ELR (cell line): ENCODE results near the gene SLIT3.

Experiments
- DNase-seq: peaks from one replicate; pipeline ENCODE4 v3.0.0-alpha.2; 2015; ENCODE audit warnings: low read depth

The SLIT3 gene

GRCh38 chr5:169300468-169301385 lies at the start of gene SLIT3:
Gene SLIT3 (minus strand): TSS chr5:169301139. CDS start chr5:169300709, 430 bp downstream.
- peak; percentile 79 for DNase-seq

- peak; percentile 88 for DNase-seq
Measured at GRCh38 chr5:169350016-169350415, 49.1 kb upstream of the SLIT3 start.

- no peak for DNase-seq
Measured at GRCh38 chr5:169347786-169348185, 46.8 kb upstream of the SLIT3 start.

GRCh38 chr5:169344629-169345028 lies 43.7 kb upstream of the SLIT3 start:
- DNase-seq: no peak

- DNase-seq: no peak
Measured at GRCh38 chr5:169343766-169344165, 42.8 kb upstream of the SLIT3 start.

DNA sequence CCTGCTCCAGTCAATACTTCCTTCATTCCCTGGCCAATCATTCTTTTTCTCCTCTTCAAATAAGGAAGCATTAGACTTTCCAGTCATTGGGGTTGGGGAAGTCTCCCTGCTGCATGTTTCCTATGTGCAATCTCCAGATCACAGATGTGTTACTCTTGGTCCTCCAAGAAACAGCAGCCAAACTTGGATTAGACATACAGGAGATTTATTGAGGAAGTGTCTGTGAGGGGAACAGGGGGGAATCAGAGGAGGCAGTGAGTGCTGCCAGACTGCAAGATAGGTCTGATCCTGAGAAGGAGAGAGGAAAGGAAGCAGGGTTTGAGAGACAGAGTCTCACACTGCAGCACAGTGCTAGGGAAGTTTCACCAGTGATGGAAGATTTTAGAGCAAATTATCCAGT lies 40.6 kb upstream of the SLIT3 start:
- no peak for DNase-seq

DNA sequence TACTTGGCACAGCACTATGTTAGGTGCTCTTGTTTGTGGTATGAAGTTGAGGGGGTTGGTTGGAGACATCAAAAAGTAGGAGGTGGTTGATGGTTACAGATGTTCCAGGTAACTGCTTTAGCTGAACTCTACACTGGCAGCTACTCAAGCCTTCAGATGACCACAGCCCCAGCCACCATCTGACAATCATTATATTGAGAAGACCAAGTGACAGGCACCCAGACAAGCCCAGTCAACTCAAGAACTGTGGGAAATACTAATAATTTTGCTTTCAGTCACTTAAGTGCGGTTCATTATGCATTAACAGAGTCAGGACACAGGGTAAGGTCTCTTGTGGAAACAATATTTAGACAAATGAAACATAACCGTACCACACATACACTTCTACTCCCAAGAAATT lies 38.9 kb upstream of the SLIT3 start:
- DNase-seq: no peak

- DNase-seq: no peak
Measured at GRCh38 chr5:169336242-169336641, 35.3 kb upstream of the SLIT3 start.

DNA sequence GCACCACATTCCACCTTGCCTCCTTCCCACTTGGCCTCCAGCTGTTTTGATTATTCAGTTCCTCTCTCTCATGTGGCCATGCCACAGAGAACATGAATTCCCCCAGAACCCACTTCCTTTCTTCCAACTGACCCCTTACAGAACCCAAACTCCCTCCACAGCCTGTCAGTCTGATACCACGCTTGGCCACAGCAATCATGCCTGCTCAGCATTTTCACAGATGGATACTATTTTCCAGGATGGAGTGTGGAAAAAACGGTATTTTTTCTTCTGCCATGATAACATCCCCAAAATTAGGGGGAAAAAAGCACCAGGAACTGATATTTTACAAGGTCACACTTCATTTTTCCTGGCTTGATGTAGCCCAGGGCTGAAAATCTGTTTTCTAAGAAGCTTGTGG lies 34.9 kb upstream of the SLIT3 start:
- DNase-seq: no peak

DNA sequence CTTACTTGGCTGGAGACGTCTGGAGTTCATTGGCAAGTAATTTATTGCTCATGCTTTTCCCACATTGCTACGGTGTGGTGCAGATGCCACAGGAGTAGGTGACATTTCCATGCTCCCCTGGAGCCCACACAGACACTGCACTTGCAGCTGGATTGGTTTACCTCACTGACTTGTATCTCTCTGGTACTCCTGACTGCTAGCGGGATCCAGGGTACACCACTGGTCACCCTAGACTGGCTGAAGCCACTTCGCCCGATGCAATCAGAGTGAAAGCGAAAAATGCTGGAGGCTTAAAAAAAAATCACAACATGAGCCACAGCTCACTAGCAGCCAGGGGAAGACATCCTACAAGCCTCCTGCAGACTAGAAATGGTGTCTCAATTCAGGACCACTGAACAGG lies 32.6 kb upstream of the SLIT3 start:
- no peak for DNase-seq

- no peak for DNase-seq
Measured at GRCh38 chr5:169331292-169331852, 30.4 kb upstream of the SLIT3 start.

DNA sequence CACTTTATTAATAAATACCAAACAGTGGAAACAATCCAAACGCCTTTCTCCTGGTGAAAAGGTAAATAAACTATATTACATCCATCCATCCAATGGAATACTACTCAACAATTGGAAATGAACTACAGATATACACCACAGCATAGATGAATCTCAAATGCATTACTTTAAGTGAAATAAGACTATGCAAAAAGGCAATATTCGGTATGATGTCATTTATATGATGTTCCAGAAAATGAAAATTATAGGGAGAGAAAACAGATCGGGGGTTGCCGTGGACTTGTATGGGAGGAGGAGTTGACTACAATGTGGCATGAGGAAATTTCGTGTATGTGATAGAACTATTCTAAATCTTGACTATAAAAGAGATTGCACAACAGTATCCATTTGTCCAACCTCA lies 27.5 kb upstream of the SLIT3 start:
- DNase-seq: no peak

GRCh38 chr5:169325273-169325672 lies 24.3 kb upstream of the SLIT3 start:
- DNase-seq: no peak

GRCh38 chr5:169318556-169318955 lies 17.6 kb upstream of the SLIT3 start:
- DNase-seq: no peak

GRCh38 chr5:169307646-169308045 lies 6.7 kb upstream of the SLIT3 start:
- no peak for DNase-seq

GRCh38 chr5:169305366-169305765 lies 4.4 kb upstream of the SLIT3 start:
- DNase-seq: no peak

DNA sequence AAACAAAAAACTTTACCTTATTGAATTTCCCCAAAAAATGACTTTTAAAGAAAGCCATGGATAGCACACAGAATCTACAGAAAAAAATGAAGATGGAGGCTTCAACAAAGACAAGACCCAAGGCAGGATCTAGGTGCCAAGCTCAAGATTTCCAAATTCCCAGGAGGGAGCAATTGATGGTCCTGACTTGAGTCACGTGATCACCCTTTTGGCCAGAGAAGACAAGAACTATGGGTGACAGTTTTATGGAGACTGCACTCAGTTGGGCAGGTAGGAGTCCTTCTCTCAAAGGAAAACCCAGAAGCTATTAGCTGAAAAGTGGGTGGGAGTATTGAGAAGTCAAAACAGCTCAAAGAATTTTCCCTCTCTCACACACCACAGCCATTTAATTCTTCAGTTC lies 3.2 kb upstream of the SLIT3 start:
- DNase-seq: no peak

DNA sequence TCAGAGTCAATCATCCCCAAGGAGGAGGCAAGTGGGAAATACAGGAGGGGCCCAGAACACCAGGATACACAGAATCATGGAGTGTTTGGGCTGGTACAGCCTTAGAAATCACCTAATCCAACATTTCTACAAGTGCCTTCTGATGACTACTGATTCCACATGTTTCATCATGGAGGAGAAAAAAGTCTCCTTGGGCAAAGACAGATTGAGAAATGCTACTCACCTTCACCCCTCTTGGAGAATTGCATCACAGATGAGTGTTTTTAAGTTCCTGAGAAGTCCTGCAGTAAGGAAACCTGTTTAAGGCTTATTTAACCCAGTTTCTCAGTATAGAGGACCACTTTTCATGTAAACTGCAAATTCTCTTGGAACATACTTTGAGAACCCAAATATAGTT lies 2.2 kb upstream of the SLIT3 start:
- no peak for DNase-seq

- DNase-seq: peak; percentile 80
Measured at GRCh38 chr5:169302491-169303118, 1.7 kb upstream of the SLIT3 start.

DNA sequence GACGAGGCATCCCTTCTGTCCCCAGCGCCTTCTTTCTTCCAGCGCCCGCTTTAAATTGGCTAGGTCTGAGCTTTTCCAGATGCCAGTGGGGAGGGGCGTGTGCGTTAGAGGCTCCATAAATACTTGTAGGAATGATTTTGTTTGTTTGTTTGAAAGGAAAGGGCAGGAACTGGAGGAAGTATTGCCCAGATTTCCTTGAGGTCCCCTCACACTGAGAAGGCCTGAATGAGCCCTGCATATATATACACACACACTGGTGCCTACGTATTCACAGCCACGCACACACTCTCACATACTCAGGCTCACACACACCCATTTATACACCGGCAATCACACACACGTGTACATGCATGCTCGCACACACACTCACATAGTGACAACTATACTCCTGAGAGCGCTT lies 1.0 kb upstream of the SLIT3 start:
- no peak for DNase-seq

DNA sequence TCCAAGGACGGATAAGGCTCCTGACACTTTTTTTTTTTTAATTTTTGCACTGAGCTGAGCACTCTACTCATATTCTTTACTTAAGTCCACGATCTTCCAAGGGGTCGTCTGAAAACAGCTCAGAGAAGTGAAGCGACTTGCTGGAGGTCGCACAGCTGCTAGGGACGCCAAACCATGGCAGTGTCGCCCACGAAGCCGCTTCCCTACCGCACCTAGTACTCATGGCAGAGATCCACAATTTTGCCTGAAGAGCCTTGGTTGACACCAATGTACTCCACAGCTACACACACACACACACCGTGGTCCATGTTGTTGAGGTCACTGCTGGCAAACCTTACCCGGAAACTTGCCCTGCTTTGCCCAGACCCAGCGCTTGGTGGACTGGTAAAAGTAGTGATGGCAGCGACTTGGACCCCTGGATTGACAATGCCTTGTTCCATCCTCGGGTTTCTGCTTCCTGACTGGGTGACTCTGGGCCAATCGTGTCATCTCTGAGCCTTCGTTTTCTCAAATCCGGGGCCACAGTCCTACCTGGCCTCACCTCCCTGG lies 521 bp upstream of the SLIT3 start:
- no peak for DNase-seq

DNA sequence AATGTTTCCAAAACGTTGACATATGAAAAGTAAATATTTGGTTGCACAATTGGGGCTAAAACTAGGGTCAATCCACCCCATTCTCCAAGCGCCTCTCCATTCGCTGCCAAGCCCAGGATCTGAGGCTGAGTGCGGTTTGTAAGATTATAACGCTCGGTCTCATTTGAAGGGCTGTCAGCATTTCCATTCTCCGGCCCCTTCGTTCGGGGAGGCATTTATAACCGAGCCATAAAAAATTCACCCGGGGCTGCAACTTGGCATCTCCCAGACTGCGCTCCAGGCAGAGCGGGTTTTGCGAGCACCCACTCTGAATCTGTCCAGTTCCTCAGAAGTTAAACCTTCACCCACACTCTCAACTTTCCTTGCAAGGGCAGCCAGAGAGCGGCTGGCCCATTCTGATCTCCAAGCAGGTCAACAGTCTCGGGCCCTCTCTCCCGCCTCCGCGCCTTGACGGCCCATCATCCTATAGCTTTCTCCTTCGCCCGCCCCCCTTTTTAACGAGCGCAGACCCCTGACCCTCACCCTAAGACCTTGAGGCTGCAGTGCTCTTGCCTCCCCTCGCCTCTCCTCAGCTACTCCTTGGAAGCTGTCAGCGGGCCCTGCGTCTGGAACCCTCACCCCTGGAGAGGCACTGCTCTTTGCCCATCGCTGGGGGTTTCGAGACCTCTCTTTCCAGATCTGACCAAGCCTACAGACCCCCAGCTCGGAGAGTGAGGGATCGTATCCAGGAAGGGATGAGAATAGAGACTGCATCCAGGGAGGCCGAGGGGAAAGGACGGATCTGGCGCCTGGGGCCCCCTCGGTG lies 1.1 kb downstream of the SLIT3 start:
- no peak for DNase-seq
